Activated CD8-positive, alpha-beta memory T cell treated with anti-CD3 and anti-CD28 coated beads for 4 hours (primary cell): Measurements from ENCODE around the gene CCDC102B.

ENCODE experiments used
- DNase-seq, 2 donors: peaks; one replicate each; pipeline ENCODE4 v3.0.0-alpha.2; 2020; ENCODE audit warnings: low read depth in 2 of 2

Gene CCDC102B

GRCh38 chr18:69085951-69086350, 288.1 kb downstream of the CCDC102B start:
- DNase-seq = no peak

DNA sequence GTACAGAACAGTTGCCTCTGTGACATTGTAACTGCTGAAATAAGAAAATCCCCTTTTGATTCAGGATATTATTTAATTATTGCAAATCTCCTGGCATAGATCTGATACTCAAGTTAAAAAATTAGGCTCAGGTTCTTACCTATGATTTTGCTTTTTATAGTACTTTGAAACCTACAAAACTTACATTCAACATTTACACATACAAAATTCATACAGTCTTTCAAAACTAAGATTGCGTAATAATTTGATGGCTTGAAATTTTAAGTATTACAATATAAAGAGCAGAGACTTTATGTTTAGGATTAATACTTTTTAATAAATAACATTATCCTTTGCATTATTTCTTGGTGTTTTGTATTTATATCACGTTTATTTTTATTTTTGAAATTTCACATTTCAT, 291.1 kb downstream of the CCDC102B start:
- no peak for DNase-seq

DNA sequence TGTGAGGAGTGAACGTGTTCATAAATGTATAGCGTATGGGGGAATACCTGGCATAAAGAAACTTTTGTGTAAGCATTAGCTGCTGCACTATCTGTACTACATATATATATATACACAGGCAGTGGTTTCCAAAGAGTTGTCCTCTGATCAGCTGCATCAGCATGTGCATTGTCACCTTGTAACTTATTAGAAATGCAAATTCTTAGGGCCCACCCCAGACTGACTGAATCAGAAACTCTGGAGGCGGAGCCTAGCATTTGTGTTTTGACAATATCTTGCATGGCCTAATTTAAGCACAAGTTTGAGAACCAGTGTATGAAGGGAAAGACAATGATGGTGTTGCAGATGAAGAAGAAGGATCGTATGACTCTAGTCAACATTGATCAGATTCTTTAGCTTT, 299.5 kb downstream of the CCDC102B start:
- DNase-seq = no peak

GRCh38 chr18:69102959-69103358, 305.1 kb downstream of the CCDC102B start:
- DNase-seq = no peak
